ENCODE measurements around the gene SLC35B1. TPM values are rescaled to one million over a fixed set of nuclear protein-coding genes. Genes with fewer than 3 reads are reported as not detected.
A peak's percentile ranks its signal among the peaks of the same experiment; 100 is the strongest.

The SLC35B1 gene
- total and polyA plus RNA-seq, 2 experiments from 2014 or later = 98.1 to 99.8 TPM

DNA sequence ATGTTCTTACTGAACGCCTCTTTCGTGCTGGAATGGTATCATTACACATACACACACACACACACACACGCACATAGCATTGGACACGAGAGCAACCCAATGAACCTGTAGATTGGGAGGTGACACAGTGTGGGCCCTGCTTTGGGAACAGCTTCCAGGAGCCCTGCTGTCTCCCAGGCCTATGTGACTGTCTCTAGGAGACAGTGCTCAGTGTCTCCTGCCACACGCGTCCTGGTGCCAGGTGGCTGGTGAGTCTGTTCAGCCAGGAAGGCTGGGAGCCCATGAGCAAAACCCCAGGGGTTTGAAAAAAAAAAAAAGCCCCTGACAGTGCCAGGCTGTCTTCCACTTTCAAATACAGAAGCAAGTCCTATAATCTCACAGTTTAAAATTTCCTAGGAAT, 27.4 kb downstream of the SLC35B1 start:
- H3K4me1 ChIP-seq (ENCODE audit: insufficient read depth) = peaks cover 11% of the 10 kb centered on the region
- no peak overlapping the region for H2AFZ ChIP-seq

DNA sequence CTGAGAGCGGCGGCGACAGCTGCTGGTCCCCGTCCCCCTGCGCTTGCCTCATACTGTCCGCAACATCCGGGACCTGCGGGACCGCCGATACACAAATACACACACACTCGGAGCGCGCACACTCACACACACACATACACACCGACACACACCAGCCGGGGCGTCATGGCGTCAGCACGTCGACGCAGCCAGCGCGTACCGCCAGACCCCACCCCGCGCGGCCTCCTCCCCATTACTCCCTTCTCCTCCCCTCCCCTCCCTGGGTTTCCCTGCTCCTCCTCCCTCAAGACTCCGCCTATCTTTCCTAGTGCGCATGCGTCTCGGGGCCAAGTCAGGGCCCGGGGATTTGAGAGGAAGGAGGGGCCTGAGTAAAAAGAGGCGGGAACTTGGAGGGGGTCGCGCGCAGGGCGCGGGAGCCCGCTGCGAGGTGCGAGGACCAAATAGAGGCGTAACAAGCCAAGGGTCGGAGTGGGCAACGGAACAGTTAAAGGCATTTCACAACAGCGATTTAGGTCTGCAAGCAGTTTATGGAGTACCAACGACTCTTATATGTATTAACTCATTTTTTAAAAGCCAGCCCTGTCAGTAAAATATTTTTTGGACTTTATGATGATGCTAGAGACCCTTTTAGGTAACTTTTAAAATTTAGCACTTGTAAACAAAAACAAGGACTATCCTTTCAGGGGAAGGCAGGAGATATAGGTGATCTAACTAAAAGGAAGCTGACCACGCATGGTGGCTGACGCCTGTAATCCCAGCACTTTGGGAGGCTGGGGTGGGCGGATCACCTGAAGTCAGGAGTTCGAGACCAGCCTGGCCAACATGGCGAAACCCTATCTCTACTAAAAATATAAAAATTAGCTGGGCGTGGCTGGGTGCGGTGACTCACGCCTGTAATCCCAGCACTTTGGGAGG, 29.6 kb downstream of the SLC35B1 start, which contains the start of gene SPOP:
Gene SPOP (minus strand): TSS at position 165 of the 915 bp plus-strand sequence. CDS start 55,287 bp downstream, outside the sequence.
- TF ChIP-seq EZH2 (IDR thresholded peaks at IDR 0.05; ENCODE audit: borderline replicate concordance) = no peak
- TF ChIP-seq, protein P1, sequence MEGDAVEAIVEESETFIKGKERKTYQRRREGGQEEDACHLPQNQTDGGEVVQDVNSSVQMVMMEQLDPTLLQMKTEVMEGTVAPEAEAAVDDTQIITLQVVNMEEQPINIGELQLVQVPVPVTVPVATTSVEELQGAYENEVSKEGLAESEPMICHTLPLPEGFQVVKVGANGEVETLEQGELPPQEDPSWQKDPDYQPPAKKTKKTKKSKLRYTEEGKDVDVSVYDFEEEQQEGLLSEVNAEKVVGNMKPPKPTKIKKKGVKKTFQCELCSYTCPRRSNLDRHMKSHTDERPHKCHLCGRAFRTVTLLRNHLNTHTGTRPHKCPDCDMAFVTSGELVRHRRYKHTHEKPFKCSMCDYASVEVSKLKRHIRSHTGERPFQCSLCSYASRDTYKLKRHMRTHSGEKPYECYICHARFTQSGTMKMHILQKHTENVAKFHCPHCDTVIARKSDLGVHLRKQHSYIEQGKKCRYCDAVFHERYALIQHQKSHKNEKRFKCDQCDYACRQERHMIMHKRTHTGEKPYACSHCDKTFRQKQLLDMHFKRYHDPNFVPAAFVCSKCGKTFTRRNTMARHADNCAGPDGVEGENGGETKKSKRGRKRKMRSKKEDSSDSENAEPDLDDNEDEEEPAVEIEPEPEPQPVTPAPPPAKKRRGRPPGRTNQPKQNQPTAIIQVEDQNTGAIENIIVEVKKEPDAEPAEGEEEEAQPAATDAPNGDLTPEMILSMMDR (IDR thresholded peaks at IDR 0.05; ENCODE audit: poor library complexity) = no peak
- TF ChIP-seq EZH2phosphoT487 (IDR thresholded peaks at IDR 0.05; ENCODE audit: low read depth, severe bottlenecking, unreplicated experiment) = no peak
- peak within 1 kb of the TSS; percentile 86 for H3K4me2 ChIP-seq
- H3K4me1 ChIP-seq (ENCODE audit: insufficient read depth) = peaks cover 11% of the 10 kb centered on the region
- peak within 1 kb of the TSS; percentile 91 for H3K27ac ChIP-seq
- H3K4me3 ChIP-seq = peak within 1 kb of the TSS; percentile 18
- peak; percentile 99 for DNase-seq (ENCODE audit: low spot score)
- no peaks in the 10 kb centered on the region for H3K9me3 ChIP-seq (ENCODE audit: low read depth)
- H3K36me3 ChIP-seq (replicated peaks; ENCODE audit: insufficient read depth, low read depth) = no peaks in the 10 kb centered on the region
- H4K20me1 ChIP-seq (ENCODE audit: insufficient read depth, poor library complexity, severe bottlenecking) = peaks cover 38% of the 10 kb centered on the region
- no peaks in the 10 kb centered on the region for H3K9me2 ChIP-seq (replicated peaks; ENCODE audit: insufficient read depth)
- WGBS (ENCODE audit: low lambda C conversion rate, missing lambda C conversion rate) = 28% methylated on average over 30 of the region's 53 CpGs
- H3K27me3 ChIP-seq = no peaks in the 10 kb centered on the region
- H2AFZ ChIP-seq = peak within 1 kb of the TSS; percentile 66
- peaks cover 40% of the 10 kb centered on the region for H3K79me2 ChIP-seq

More for the DNA sequence above, 27.4 kb downstream of the SLC35B1 start:
- Histone ChIP-seq H3K27me3 (no peaks in the 10 kb centered on the region), H3K4me2 (no peak overlapping the region), H3K9me2 (replicated peaks; ENCODE audit: insufficient read depth) (no peaks in the 10 kb centered on the region), H3K27ac (no peak overlapping the region), H3K4me3 (no peak overlapping the region), H3K79me2 (peaks cover 19% of the 10 kb centered on the region), H3K9me3 (ENCODE audit: low read depth) (no peaks in the 10 kb centered on the region), H3K36me3 (replicated peaks; ENCODE audit: insufficient read depth, low read depth) (no peaks in the 10 kb centered on the region), H4K20me1 (ENCODE audit: insufficient read depth, poor library complexity, severe bottlenecking) (peaks cover 18% of the 10 kb centered on the region)
- WGBS (ENCODE audit: low lambda C conversion rate, missing lambda C conversion rate) = 94% methylated on average over 6 of the region's 6 CpGs
- DNase-seq (ENCODE audit: low spot score) = no peak
- TF ChIP-seq EZH2 (IDR thresholded peaks at IDR 0.05; ENCODE audit: borderline replicate concordance) = no peak
- TF ChIP-seq, protein P1 (IDR thresholded peaks at IDR 0.05; ENCODE audit: poor library complexity) = no peak
- no peak for TF ChIP-seq EZH2phosphoT487 (IDR thresholded peaks at IDR 0.05; ENCODE audit: low read depth, severe bottlenecking, unreplicated experiment)

DNA sequence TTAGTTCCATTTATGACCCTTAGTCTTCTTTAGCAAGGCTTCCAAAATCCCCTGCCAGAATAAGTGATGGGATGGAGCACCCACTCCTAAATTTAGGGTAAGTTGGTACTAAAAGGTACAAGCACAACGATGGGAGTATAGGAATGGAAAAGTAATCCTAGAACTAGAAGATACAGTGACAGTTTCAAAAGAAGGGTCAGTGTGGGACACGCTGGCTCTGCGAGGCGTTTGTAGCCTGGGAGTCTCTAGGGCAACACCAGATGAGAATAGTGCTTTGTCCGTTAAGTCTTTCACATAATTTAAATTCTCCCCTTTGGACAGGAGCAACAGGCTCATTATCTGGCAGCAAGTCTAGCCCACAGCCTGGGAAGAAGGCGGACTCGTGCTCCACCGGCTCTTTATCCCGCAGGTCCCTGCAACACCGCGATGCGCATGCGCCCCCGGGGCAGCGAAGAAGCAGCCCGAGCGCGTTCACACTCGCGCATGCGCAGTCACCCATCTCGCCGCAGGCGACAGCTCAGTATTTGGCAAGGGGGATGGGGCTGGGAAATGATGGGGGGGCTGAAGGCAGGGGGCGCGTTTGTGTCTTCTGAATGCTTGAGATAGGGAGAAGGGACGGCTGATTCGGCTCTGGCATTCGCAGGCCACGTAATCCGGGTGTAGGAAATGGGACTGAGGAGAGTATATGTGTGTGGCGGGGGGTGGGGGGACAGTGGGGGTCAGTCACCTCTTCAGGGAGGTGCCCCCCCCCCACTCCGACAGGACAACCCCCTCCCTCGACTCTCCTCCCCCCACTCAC, 30.4 kb downstream of the SLC35B1 start:
- peak; percentile 99 for DNase-seq (ENCODE audit: low spot score)
- peak overlapping the region; percentile 51 for H2AFZ ChIP-seq

More for the DNA sequence above, 30.4 kb downstream of the SLC35B1 start:
- TF ChIP-seq EZH2 (IDR thresholded peaks at IDR 0.05; ENCODE audit: borderline replicate concordance) = no peak
- TF ChIP-seq EZH2phosphoT487 (IDR thresholded peaks at IDR 0.05; ENCODE audit: low read depth, severe bottlenecking, unreplicated experiment) = no peak
- TF ChIP-seq, protein P1 (IDR thresholded peaks at IDR 0.05; ENCODE audit: poor library complexity) = no peak
- Histone ChIP-seq H3K27ac (peak overlapping the region; percentile 91), H3K4me1 (ENCODE audit: insufficient read depth) (peaks cover 11% of the 10 kb centered on the region), H4K20me1 (ENCODE audit: insufficient read depth, poor library complexity, severe bottlenecking) (peaks cover 45% of the 10 kb centered on the region), H3K9me2 (replicated peaks; ENCODE audit: insufficient read depth) (no peaks in the 10 kb centered on the region), H3K4me2 (peak overlapping the region; percentile 86), H3K79me2 (peaks cover 49% of the 10 kb centered on the region), H3K36me3 (replicated peaks; ENCODE audit: insufficient read depth, low read depth) (no peaks in the 10 kb centered on the region), H3K9me3 (ENCODE audit: low read depth) (no peaks in the 10 kb centered on the region), H3K27me3 (no peaks in the 10 kb centered on the region), H3K4me3 (peak overlapping the region; percentile 18)
- WGBS (ENCODE audit: low lambda C conversion rate, missing lambda C conversion rate) = 1% methylated on average over 26 of the region's 34 CpGs
